ENCODE data around the gene ASPSCR1. TPM values are rescaled to one million over a fixed set of nuclear protein-coding genes. Genes with fewer than 3 reads are reported as not detected.

ASPSCR1 gene
- total and polyA plus RNA-seq, 2 of the 13 experiments (the other 11 are each of a cell fraction or from before 2014, with no cell fraction given), result 274 to 314 TPM

GRCh38 chr17:81977211-81977808 lies at the start of gene ASPSCR1 (continued):
- TF ChIP-seq ZNF703 (CRISPR knock-in tag; IDR thresholded peaks at IDR 0.05; ENCODE audit: borderline replicate concordance), result no peak
- TF ChIP-seq POLR2AphosphoS5 (IDR thresholded peaks at IDR 0.05; ENCODE audit: low read depth, low read length), result peak; percentile 81
- no peak for TF ChIP-seq SSRP1 (CRISPR knock-in tag; IDR thresholded peaks at IDR 0.05)
- no peak for TF ChIP-seq ZNF382 (CRISPR knock-in tag; IDR thresholded peaks at IDR 0.05; ENCODE audit: borderline replicate concordance)
- TF ChIP-seq ZNF879 (CRISPR knock-in tag; IDR thresholded peaks at IDR 0.05), result no peak
- peak; percentile 97 for TF ChIP-seq ETV6 (CRISPR knock-in tag; conservative IDR thresholded peaks at IDR 0.05)
- no peak for TF ChIP-seq ZNF280D (CRISPR knock-in tag; IDR thresholded peaks at IDR 0.05)
- peak; percentile 61; the same call in 1 of the 2 replicates for TF ChIP-seq ZNF761 (CRISPR knock-in tag; conservative IDR thresholded peaks at IDR 0.05)
- peak; percentile 71 for TF ChIP-seq ZNF354B (CRISPR knock-in tag; IDR thresholded peaks at IDR 0.05)
- no peak for TF ChIP-seq ZBTB10 (CRISPR knock-in tag; IDR thresholded peaks at IDR 0.05; ENCODE audit: borderline replicate concordance)
- 0 out of 2 replicates have a peak, but pooled peaks have one; percentile 24 for TF ChIP-seq ZKSCAN8 (CRISPR knock-in tag; IDR thresholded peaks at IDR 0.05; ENCODE audit: borderline replicate concordance)
- TF ChIP-seq RXRB (CRISPR knock-in tag; IDR thresholded peaks at IDR 0.05; ENCODE audit: borderline replicate concordance), result peak; percentile 54; the same call in 1 of the 2 replicates
- peak; percentile 88 for TF ChIP-seq CBFB (CRISPR knock-in tag; IDR thresholded peaks at IDR 0.05)
- TF ChIP-seq IRX3 (CRISPR knock-in tag; IDR thresholded peaks at IDR 0.05; ENCODE audit: borderline replicate concordance, low read depth), result no peak
- TF ChIP-seq MIXL1 (CRISPR knock-in tag; IDR thresholded peaks at IDR 0.05), result no peak
- TF ChIP-seq MED1 (CRISPR knock-in tag; IDR thresholded peaks at IDR 0.05), result peak; percentile 76
- no peak for TF ChIP-seq ATF1 (CRISPR knock-in tag; IDR thresholded peaks at IDR 0.05)
- TF ChIP-seq BRF2 (CRISPR knock-in tag; IDR thresholded peaks at IDR 0.05), result peak; percentile 88
- TF ChIP-seq KLF16 (CRISPR knock-in tag; IDR thresholded peaks at IDR 0.05), result peak in 1 of 2 experiments; percentile 92; a peak in 2 of 4 replicates
- no peak for TF ChIP-seq ZNF12 (CRISPR knock-in tag; IDR thresholded peaks at IDR 0.05)
- TF ChIP-seq, protein P1, sequence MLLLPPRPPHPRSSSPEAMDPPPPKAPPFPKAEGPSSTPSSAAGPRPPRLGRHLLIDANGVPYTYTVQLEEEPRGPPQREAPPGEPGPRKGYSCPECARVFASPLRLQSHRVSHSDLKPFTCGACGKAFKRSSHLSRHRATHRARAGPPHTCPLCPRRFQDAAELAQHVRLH (CRISPR knock-in tag; IDR thresholded peaks at IDR 0.05; ENCODE audit: borderline replicate concordance, low read depth), result no peak
- TF ChIP-seq KDM5A (IDR thresholded peaks at IDR 0.05; ENCODE audit: borderline replicate concordance, low read length), result peak; percentile 74; the same call in 1 of the 2 replicates
- no peak for TF ChIP-seq ZNF383 (CRISPR knock-in tag; IDR thresholded peaks at IDR 0.05; ENCODE audit: borderline replicate concordance)
- TF ChIP-seq RXRA (CRISPR knock-in tag; IDR thresholded peaks at IDR 0.05), result no peak; the same call in 1 of the 2 replicates
- TF ChIP-seq ZNF546 (CRISPR knock-in tag; conservative IDR thresholded peaks at IDR 0.05), result no peak; the same call in 1 of the 2 replicates
